ENCODE measurements around the gene S100A14. TPM values are rescaled to one million over a fixed set of nuclear protein-coding genes. Genes with fewer than 3 reads are reported as not detected.

The S100A14 gene
- total and polyA plus RNA-seq, 9 of the 15 experiments (the other 6 are each of a cell fraction or from before 2014, with no cell fraction given), result 0.10 to 0.64 (median 0.24) TPM; not detected in 3

GRCh38 chr1:153643816-153644215 is 27.7 kb upstream of the S100A14 start:
- H4K20me1 ChIP-seq (replicated peaks; ENCODE audit: control insufficient read depth, insufficient read depth, low read length), result no peaks in the 10 kb centered on the region
- no peaks in the 10 kb centered on the region for H3K9me3 ChIP-seq (replicated peaks; ENCODE audit: control insufficient read depth, insufficient read depth, low read depth, low read length)
- CTCF ChIA-PET (ENCODE audit: low intra/inter-chr PET ratio), result no interaction called here
- TF ChIP-seq ZNF436 (CRISPR knock-in tag; IDR thresholded peaks at IDR 0.05) (no peak), ZBED1 (IDR thresholded peaks at IDR 0.05) (no peak), ZSCAN32 (CRISPR knock-in tag; IDR thresholded peaks at IDR 0.05) (no peak), NCOR1 (IDR thresholded peaks at IDR 0.05) (no peak), ZNF347 (CRISPR knock-in tag; IDR thresholded peaks at IDR 0.05; ENCODE audit: low read depth) (no peak), BRD9 (IDR thresholded peaks at IDR 0.05; ENCODE audit: low read depth, partially characterized antibody) (no peak)
- H3K79me2 ChIP-seq (ENCODE audit: control insufficient read depth, insufficient read depth, low read length), result peaks cover 12% of the 10 kb centered on the region; the same call in 2 of the 3 replicates
- FAIRE-seq, result no peak
- H3K9me1 ChIP-seq (ENCODE audit: control insufficient read depth, insufficient read depth, low read length), result no peaks in the 10 kb centered on the region
- peaks cover 84% of the 10 kb centered on the region for H3K36me3 ChIP-seq (ENCODE audit: control insufficient read depth, insufficient read depth, low read length)
- in situ Hi-C loops (cut with MboI) (no loop called here), intact Hi-C loops (cut with micrococcal nuclease) (no loop called here)
- POLR2A ChIA-PET, result interaction anchor here (0.6 to 14.7 kb wide), 6 partner anchors 5 to 302 kb away, joined by 3 to 205 read pairs (median 10); partner anchors contain the start of genes CHTOP and SNAPIN
- ATAC-seq, result no peak
- no peak overlapping the region for H2AFZ ChIP-seq (ENCODE audit: low read depth, low read length)
- H3K27ac ChIP-seq (ENCODE audit: extremely low read depth, low read depth, low read length), result no peak overlapping the region
- H3K27me3 ChIP-seq (ENCODE audit: control insufficient read depth in 2 of 2, insufficient read depth in 2 of 2, low read length in 2 of 2), result no peaks in the 10 kb centered on the region
- H3K4me2 ChIP-seq (ENCODE audit: insufficient read depth, low read length), result no peak overlapping the region
- H3K9ac ChIP-seq (ENCODE audit: insufficient read depth in 1 of 2, low read depth in 2 of 2, low read length in 2 of 2), result no peak overlapping the region
- H3K4me1 ChIP-seq (replicated peaks in 1 of 2; ENCODE audit: control insufficient read depth in 2 of 2, insufficient read depth in 2 of 2, low read length in 2 of 2), result peaks cover 8 to 9% of the 10 kb centered on the region in 2 experiments; a peak in 3 of 5 replicates
- no TSS peak for BruUV-seq (replicated peaks)
- DNase-seq (ENCODE audit: extremely low read depth in 1 of 4, low spot score in 3 of 4), result no peak
- H3K4me3 ChIP-seq, result no peak overlapping the region

- Histone ChIP-seq H3K27me3 (ENCODE audit: control insufficient read depth in 2 of 2, insufficient read depth in 2 of 2, low read length in 2 of 2) (no peaks in the 10 kb centered on the region), H3K9me1 (ENCODE audit: control insufficient read depth, insufficient read depth, low read length) (no peaks in the 10 kb centered on the region), H3K4me2 (ENCODE audit: insufficient read depth, low read length) (no peak overlapping the region), H2AFZ (ENCODE audit: low read depth, low read length) (no peak overlapping the region), H3K9ac (ENCODE audit: insufficient read depth in 1 of 2, low read depth in 2 of 2, low read length in 2 of 2) (peak overlapping the region in 1 of 2 experiments; percentile 28; a peak in 1 of 4 replicates), H3K79me2 (ENCODE audit: control insufficient read depth, insufficient read depth, low read length) (peaks cover 15% of the 10 kb centered on the region), H4K20me1 (replicated peaks; ENCODE audit: control insufficient read depth, insufficient read depth, low read length) (no peaks in the 10 kb centered on the region; the same call in 1 of the 2 replicates), H3K4me3 (no peak overlapping the region), H3K9me3 (replicated peaks; ENCODE audit: control insufficient read depth, insufficient read depth, low read depth, low read length) (no peaks in the 10 kb centered on the region), H3K27ac (ENCODE audit: extremely low read depth, low read depth, low read length) (no peak overlapping the region), H3K4me1 (replicated peaks in 1 of 2; ENCODE audit: control insufficient read depth in 2 of 2, insufficient read depth in 2 of 2, low read length in 2 of 2) (peaks cover 2 to 4% of the 10 kb centered on the region in 2 experiments; a peak in 3 of 5 replicates), H3K36me3 (ENCODE audit: control insufficient read depth, insufficient read depth, low read length) (peaks cover 91% of the 10 kb centered on the region)
- no peak for ATAC-seq
- WGBS (ENCODE audit: insufficient coverage, low coverage, missing lambda C conversion rate), result 93% methylated on average over 9 of the region's 11 CpGs
- FAIRE-seq, result no peak
- TSS peak; percentile 0 for BruUV-seq (replicated peaks)
- intact Hi-C loops (cut with micrococcal nuclease) (no loop called here), in situ Hi-C loops (cut with MboI) (no loop called here)
- ChIA-PET CTCF (ENCODE audit: low intra/inter-chr PET ratio) (no interaction called here), POLR2A (interaction anchor here (0.5 to 14.7 kb wide), 8 partner anchors 4 to 303 kb away, joined by 3 to 205 read pairs (median 4); partner anchors contain the start of genes CHTOP and SNAPIN)
- no peak for TF ChIP-seq TARDBP (IDR thresholded peaks at IDR 0.05)
- no peak for TF ChIP-seq E2F3 (CRISPR knock-in tag; IDR thresholded peaks at IDR 0.05)
- TF ChIP-seq MCM2 (IDR thresholded peaks at IDR 0.05; ENCODE audit: low read depth), result no peak
- TF ChIP-seq MITF (IDR thresholded peaks at IDR 0.05), result no peak
- no peak for TF ChIP-seq FOXP1 (CRISPR knock-in tag; IDR thresholded peaks at IDR 0.05)
- no peak for TF ChIP-seq KAT2B (IDR thresholded peaks at IDR 0.05; ENCODE audit: low read depth, low read length)
- no peak for TF ChIP-seq ZNF174 (CRISPR knock-in tag; IDR thresholded peaks at IDR 0.05)
- TF ChIP-seq CHAMP1 (IDR thresholded peaks at IDR 0.05), result no peak
- DNase-seq (ENCODE audit: extremely low read depth in 1 of 4, low spot score in 3 of 4), result no peak
Observed at GRCh38 chr1:153643100-153643499, 27.0 kb upstream of the S100A14 start.

Data from K562 (cell line).